SK-N-SH (cell line): ENCODE measurements around the gene ROBO1. TPM values are rescaled to one million over a fixed set of nuclear protein-coding genes. Genes with fewer than 3 reads are reported as not detected.

Experiments used
- CTCF ChIA-PET: fragments of 300-600, 350-600 bp; formaldehyde crosslinking; extraction: SDS; loops from one replicate; lab custom pipeline; 2021; lab: Yijun Ruan, JAX
- POLR2A ChIA-PET: fragments of 350-600 bp; sonication (Branson Sonifier 250); formaldehyde crosslinking; extraction: SDS; loops from one replicate; lab custom pipeline; 2020; ENCODE audit warnings: antibody characterized with exemption, inconsistent platforms; lab: Yijun Ruan, JAX
- DNase-seq: peaks from one replicate; pipeline ENCODE4 v3.0.0; 2012
- H2AFZ ChIP-seq: fragments of 200-600 bp; sonication (generic); 2 replicates; pipeline ENCODE4 v1.8.1; 2016; ENCODE audit warnings: antibody characterized with exemption, mild to moderate bottlenecking, low read depth
- H3F3A ChIP-seq: fragments of 200-600 bp; sonication (generic); replicated peaks from 2 replicates; pipeline ENCODE3; 2016; ENCODE audit warnings: antibody characterized with exemption, mild to moderate bottlenecking; ENCODE audit not compliant: insufficient read depth
- H3K27ac ChIP-seq, 2 experiments: fragments of 200-500 bp in 1 of 2; fragments of 200-600 bp in 1 of 2; sonication (Bioruptor generic) in 1 of 2; sonication (generic), shearing (Covaris generic) in 1 of 2; 2 replicates each; pipeline versions ENCODE4 v1.5.1 to v1.6.1; 2014 to 2016; ENCODE audit warnings: low read depth in 2 of 2, inconsistent platforms in 1 of 2, low read length in 1 of 2, mild to moderate bottlenecking in 1 of 2, mixed read lengths in 1 of 2
- H3K27me3 ChIP-seq: fragments of 200-600 bp; sonication (generic), shearing (Covaris generic); 2 replicates; pipeline ENCODE4 v1.6.1; 2016; ENCODE audit warnings: mixed run types; ENCODE audit not compliant: insufficient read depth
- H3K36me3 ChIP-seq, 2 experiments: fragments of 200-500 bp in 1 of 2; fragments of 200-600 bp in 1 of 2; sonication (Bioruptor generic) in 1 of 2; sonication (generic) in 1 of 2; replicated peaks in 1 of 2; 2 replicates each; pipeline versions ENCODE3 to v1.5.1; 2014 to 2016; ENCODE audit warnings: low read length in 1 of 2, mild to moderate bottlenecking in 1 of 2; ENCODE audit not compliant: insufficient read depth in 2 of 2, control insufficient read depth in 1 of 2
- H3K4me1 ChIP-seq, 2 experiments: fragments of 200-500 bp in 1 of 2; fragments of 200-600 bp in 1 of 2; sonication (Bioruptor generic) in 1 of 2; sonication (generic), shearing (Covaris generic) in 1 of 2; 2 replicates each; pipeline versions ENCODE4 v1.5.1 to v1.6.1; 2014 to 2016; ENCODE audit warnings: low read depth in 1 of 2, low read length in 1 of 2, mixed run types in 1 of 2; ENCODE audit not compliant: insufficient read depth in 2 of 2, control insufficient read depth in 1 of 2
- H3K4me2 ChIP-seq: fragments of 200-600 bp; sonication (generic), shearing (Covaris generic); 2 replicates; pipeline ENCODE4 v1.6.1; 2017; ENCODE audit warnings: mixed run types
- H3K4me3 ChIP-seq, 2 experiments: fragments of 200-500 bp in 1 of 2; fragments of 200-600 bp in 1 of 2; sonication (Bioruptor generic) in 1 of 2; sonication (generic), shearing (Covaris generic) in 1 of 2; 2 replicates each; pipeline versions ENCODE4 v1.5.1 to v1.8.1; 2014 to 2016; ENCODE audit warnings: low read depth in 2 of 2, inconsistent platforms in 1 of 2, low read length in 1 of 2, mild to moderate bottlenecking in 1 of 2, mixed read lengths in 1 of 2, moderate library complexity in 1 of 2
- H3K79me2 ChIP-seq: fragments of 200-600 bp; sonication (generic); 2 replicates; pipeline ENCODE4 v1.8.1; 2017; ENCODE audit warnings: mild to moderate bottlenecking; ENCODE audit not compliant: insufficient read depth
- H3K9ac ChIP-seq: fragments of 200-600 bp; sonication (generic); 2 replicates; pipeline ENCODE4 v1.6.1; 2017; ENCODE audit warnings: mixed run types
- H3K9me2 ChIP-seq: fragments of 200-600 bp; sonication (generic); 2 replicates; pipeline ENCODE4 v1.6.1; 2017; ENCODE audit warnings: mixed run types
- H3K9me3 ChIP-seq: fragments of 200-600 bp; sonication (generic); 2 replicates; pipeline ENCODE4 v1.6.1; 2017; ENCODE audit warnings: mixed run types, mild to moderate bottlenecking, moderate library complexity
- H4K20me1 ChIP-seq: fragments of 200-600 bp; sonication (generic); 2 replicates; pipeline ENCODE4 v1.6.1; 2017; ENCODE audit warnings: mild to moderate bottlenecking, mixed run types; ENCODE audit not compliant: insufficient read depth
- EZH2phosphoT487 ChIP-seq: fragments of 200-600 bp; sonication (generic); IDR thresholded peaks from 2 replicates; pipeline ENCODE4 v1.6.1; 2017; ENCODE audit warnings: low read depth, mixed run types, mild to moderate bottlenecking, antibody characterized with exemption, moderate library complexity, borderline replicate concordance
- FOXJ3 ChIP-seq: sonication (generic); formaldehyde crosslinking; IDR thresholded peaks from 2 replicates; pipeline ENCODE4 v1.5.1; 2020; ENCODE audit warnings: mild to moderate bottlenecking, missing genetic modification reagents
- FOXM1 ChIP-seq: IDR thresholded peaks from 2 replicates; pipeline ENCODE4 v1.4.0; 2012; ENCODE audit warnings: low read depth, mild to moderate bottlenecking
- GABPA ChIP-seq: IDR thresholded peaks from 2 replicates; pipeline ENCODE4 v1.4.0; 2012; ENCODE audit warnings: low read depth, mild to moderate bottlenecking
- IRF3 ChIP-seq: fragments of 150-350 bp; IDR thresholded peaks from 2 replicates; pipeline ENCODE4 v1.6.1; 2016; ENCODE audit warnings: mild to moderate bottlenecking, low read depth, low read length
- JUND ChIP-seq: IDR thresholded peaks from 2 replicates; pipeline ENCODE4 v1.4.0; 2012
- MAX ChIP-seq: IDR thresholded peaks from 2 replicates; pipeline ENCODE4 v1.4.0; 2012; ENCODE audit warnings: low read depth
- POLR2AphosphoS5 ChIP-seq: IDR thresholded peaks from 2 replicates; pipeline ENCODE4 v1.6.1; 2012; ENCODE audit warnings: low read depth, low read length
- RAD21 ChIP-seq: IDR thresholded peaks from 2 replicates; pipeline ENCODE4 v1.6.1; 2012; ENCODE audit warnings: mild to moderate bottlenecking, low read length
- RFX5 ChIP-seq: IDR thresholded peaks from 2 replicates; pipeline ENCODE4 v1.6.1; 2012; ENCODE audit warnings: mild to moderate bottlenecking, improper control_type of control experiment, low read length
- SIN3A ChIP-seq: IDR thresholded peaks from 2 replicates; pipeline ENCODE4 v1.6.1; 2012; ENCODE audit warnings: low read depth, mild to moderate bottlenecking, low read length, moderate library complexity, borderline replicate concordance
- USF1 ChIP-seq: IDR thresholded peaks from 2 replicates; pipeline ENCODE4 v1.4.0; 2012; ENCODE audit warnings: low read depth, borderline replicate concordance
- YY1 ChIP-seq: IDR thresholded peaks from 2 replicates; pipeline ENCODE4 v1.4.0; 2012; ENCODE audit warnings: low read depth, mild to moderate bottlenecking
- WGBS: methylation state at CpG from one replicate; pipeline ENCODE4 v1.1.6; 2017; ENCODE audit warnings: low lambda C conversion rate; 5-methylcytosine and 5-hydroxymethylcytosine counted together
- polyA plus RNA-seq, 3 experiments: library from polyadenylated mRNA; depleted of rRNA; stranded (reverse); fragments of >200 nt; gene quantifications; 2 replicates each; pipeline ENCODE4 v1.2.3, GENCODE V29; 2012
- TF ChIP-seq, protein P1 (sequence below): IDR thresholded peaks from 2 replicates; pipeline ENCODE4; 2012
- TF ChIP-seq, protein P2 (sequence below): IDR thresholded peaks from 2 replicates; pipeline ENCODE4 v1.6.1; 2012; ENCODE audit warnings: mild to moderate bottlenecking, low read depth, low read length, moderate library complexity

The ROBO1 gene
- polyA plus RNA-seq, 1 of the 3 experiments (the other 2 are of a cell fraction), result 22.7 TPM

DNA sequence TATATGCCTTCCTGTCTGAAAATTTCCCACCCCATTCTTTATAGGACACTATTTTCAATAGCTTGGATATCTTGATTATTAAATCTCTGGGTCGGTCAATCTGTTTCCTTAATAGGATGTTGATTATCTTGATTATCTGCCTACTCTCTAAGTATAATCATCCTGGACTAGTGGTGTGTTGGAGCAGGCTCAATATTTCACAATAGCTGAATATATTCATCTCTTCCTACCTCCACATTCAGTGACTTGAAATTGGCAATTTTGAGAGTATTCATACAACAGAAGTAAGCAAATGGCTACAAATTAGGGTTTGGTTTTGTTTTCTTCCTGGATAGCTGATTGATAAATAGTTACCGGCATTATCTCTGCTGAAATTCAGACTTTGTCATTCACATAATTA lies 1162.6 kb downstream of the ROBO1 start:
- H3K9ac ChIP-seq, result no peak overlapping the region
- no peak overlapping the region for H3K27ac ChIP-seq
- H3K9me3 ChIP-seq, result no peaks in the 10 kb centered on the region
- H3K36me3 ChIP-seq, result peaks cover 9 to 11% of the 10 kb centered on the region in 2 experiments
- peaks cover 0 to under 1% of the 10 kb centered on the region in 2 experiments; a peak in 2 of 4 replicates for H3K4me1 ChIP-seq
- WGBS, result 77% methylated on average over 2 of the region's 2 CpGs
- peaks cover 5% of the 10 kb centered on the region for H3F3A ChIP-seq
- no peak for TF ChIP-seq USF1
- TF ChIP-seq JUND, result no peak
- no peak for TF ChIP-seq RFX5
- no peak for TF ChIP-seq FOXM1
- no peak for TF ChIP-seq RAD21
- TF ChIP-seq FOXJ3 (CRISPR knock-in tag), result no peak
- no peak for TF ChIP-seq MAX
- TF ChIP-seq POLR2AphosphoS5, result no peak
- no peak for TF ChIP-seq GABPA
- no peak for TF ChIP-seq EZH2phosphoT487
- TF ChIP-seq IRF3, result no peak
- TF ChIP-seq, protein P1, sequence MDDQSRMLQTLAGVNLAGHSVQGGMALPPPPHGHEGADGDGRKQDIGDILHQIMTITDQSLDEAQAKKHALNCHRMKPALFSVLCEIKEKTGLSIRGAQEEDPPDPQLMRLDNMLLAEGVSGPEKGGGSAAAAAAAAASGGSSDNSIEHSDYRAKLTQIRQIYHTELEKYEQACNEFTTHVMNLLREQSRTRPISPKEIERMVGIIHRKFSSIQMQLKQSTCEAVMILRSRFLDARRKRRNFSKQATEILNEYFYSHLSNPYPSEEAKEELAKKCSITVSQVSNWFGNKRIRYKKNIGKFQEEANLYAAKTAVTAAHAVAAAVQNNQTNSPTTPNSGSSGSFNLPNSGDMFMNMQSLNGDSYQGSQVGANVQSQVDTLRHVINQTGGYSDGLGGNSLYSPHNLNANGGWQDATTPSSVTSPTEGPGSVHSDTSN, result no peak
- TF ChIP-seq, protein P2, sequence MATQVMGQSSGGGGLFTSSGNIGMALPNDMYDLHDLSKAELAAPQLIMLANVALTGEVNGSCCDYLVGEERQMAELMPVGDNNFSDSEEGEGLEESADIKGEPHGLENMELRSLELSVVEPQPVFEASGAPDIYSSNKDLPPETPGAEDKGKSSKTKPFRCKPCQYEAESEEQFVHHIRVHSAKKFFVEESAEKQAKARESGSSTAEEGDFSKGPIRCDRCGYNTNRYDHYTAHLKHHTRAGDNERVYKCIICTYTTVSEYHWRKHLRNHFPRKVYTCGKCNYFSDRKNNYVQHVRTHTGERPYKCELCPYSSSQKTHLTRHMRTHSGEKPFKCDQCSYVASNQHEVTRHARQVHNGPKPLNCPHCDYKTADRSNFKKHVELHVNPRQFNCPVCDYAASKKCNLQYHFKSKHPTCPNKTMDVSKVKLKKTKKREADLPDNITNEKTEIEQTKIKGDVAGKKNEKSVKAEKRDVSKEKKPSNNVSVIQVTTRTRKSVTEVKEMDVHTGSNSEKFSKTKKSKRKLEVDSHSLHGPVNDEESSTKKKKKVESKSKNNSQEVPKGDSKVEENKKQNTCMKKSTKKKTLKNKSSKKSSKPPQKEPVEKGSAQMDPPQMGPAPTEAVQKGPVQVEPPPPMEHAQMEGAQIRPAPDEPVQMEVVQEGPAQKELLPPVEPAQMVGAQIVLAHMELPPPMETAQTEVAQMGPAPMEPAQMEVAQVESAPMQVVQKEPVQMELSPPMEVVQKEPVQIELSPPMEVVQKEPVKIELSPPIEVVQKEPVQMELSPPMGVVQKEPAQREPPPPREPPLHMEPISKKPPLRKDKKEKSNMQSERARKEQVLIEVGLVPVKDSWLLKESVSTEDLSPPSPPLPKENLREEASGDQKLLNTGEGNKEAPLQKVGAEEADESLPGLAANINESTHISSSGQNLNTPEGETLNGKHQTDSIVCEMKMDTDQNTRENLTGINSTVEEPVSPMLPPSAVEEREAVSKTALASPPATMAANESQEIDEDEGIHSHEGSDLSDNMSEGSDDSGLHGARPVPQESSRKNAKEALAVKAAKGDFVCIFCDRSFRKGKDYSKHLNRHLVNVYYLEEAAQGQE, result no peak
- TF ChIP-seq SIN3A, result no peak
- no peak for TF ChIP-seq YY1
- no peaks in the 10 kb centered on the region for H3K27me3 ChIP-seq
- H4K20me1 ChIP-seq, result no peaks in the 10 kb centered on the region
- CTCF ChIA-PET, result interaction anchor here (0.7 kb wide), 1 partner anchor 10 kb away, joined by 5 read pairs; no protein-coding TSS in a partner anchor
- POLR2A ChIA-PET, result no interaction called here
- no peak overlapping the region for H3K4me3 ChIP-seq
- no peak overlapping the region for H3K4me2 ChIP-seq
- DNase-seq, result no peak
- no peaks in the 10 kb centered on the region for H3K9me2 ChIP-seq
- no peaks in the 10 kb centered on the region for H3K79me2 ChIP-seq
- no peak overlapping the region for H2AFZ ChIP-seq
